Calu3 (cell line): ENCODE results near the gene COL4A2. TPM values are rescaled to one million over a fixed set of nuclear protein-coding genes. Genes with fewer than 3 reads are reported as not detected.

Experiments
- BruUV-seq: library from RNA; stranded (reverse); fragments of 400-500 nt; replicated peaks from 2 replicates; lab custom pipeline; 2021; lab: Mats Ljungman, UMichigan
- CTCF ChIA-PET: fragments of 300-600 bp; sonication (Branson Sonifier 250); formaldehyde crosslinking; loops from one replicate; lab custom pipeline; 2022; ENCODE audit warnings: antibody characterized with exemption; lab: Charles Lee
- DNase-seq: peaks from one replicate; pipeline ENCODE4 v3.0.0; 2022
- H3K27ac Mint-ChIP-seq: one replicate; pipeline ENCODE4 v1.8.0; 2022; ENCODE audit warnings: mixed read lengths; ENCODE audit not compliant: unreplicated experiment
- H3K27me3 Mint-ChIP-seq: one replicate; pipeline ENCODE4 v1.8.0; 2022; ENCODE audit warnings: mixed read lengths; ENCODE audit not compliant: unreplicated experiment
- H3K36me3 Mint-ChIP-seq: one replicate; pipeline ENCODE4 v1.8.0; 2022; ENCODE audit warnings: mild to moderate bottlenecking, moderate library complexity, mixed read lengths; ENCODE audit not compliant: insufficient read depth, unreplicated experiment
- H3K4me1 Mint-ChIP-seq: one replicate; pipeline ENCODE4 v1.8.0; 2022; ENCODE audit warnings: mild to moderate bottlenecking, low read depth, mixed read lengths; ENCODE audit not compliant: unreplicated experiment
- H3K4me3 Mint-ChIP-seq: one replicate; pipeline ENCODE4 v1.8.0; 2022; ENCODE audit warnings: mild to moderate bottlenecking, low read depth, moderate library complexity, mixed read lengths; ENCODE audit not compliant: unreplicated experiment
- H3K9me3 Mint-ChIP-seq: one replicate; pipeline ENCODE4 v1.8.0; 2022; ENCODE audit warnings: low read depth, mixed read lengths; ENCODE audit not compliant: unreplicated experiment
- intact Hi-C: fragments of 100-400 bp; cut with micrococcal nuclease; formaldehyde crosslinking; loops from one replicate; pipeline ENCODE4 v1.10.0; 2022; ENCODE audit not compliant: unreplicated experiment
- total RNA-seq: library from RNA; stranded (reverse); gene quantifications from 2 replicates; pipeline ENCODE4 v1.2.3, GENCODE V29; 2022
- TF ChIP-seq, protein P1 (sequence below): fragments of 200-600 bp; IDR thresholded peaks from one replicate; pipeline ENCODE4 v1.8.0; 2022; ENCODE audit warnings: antibody characterized with exemption; ENCODE audit not compliant: unreplicated experiment

The COL4A2 gene
- total RNA-seq, 1 experiment from 2014 or later, result 0.42 TPM

DNA sequence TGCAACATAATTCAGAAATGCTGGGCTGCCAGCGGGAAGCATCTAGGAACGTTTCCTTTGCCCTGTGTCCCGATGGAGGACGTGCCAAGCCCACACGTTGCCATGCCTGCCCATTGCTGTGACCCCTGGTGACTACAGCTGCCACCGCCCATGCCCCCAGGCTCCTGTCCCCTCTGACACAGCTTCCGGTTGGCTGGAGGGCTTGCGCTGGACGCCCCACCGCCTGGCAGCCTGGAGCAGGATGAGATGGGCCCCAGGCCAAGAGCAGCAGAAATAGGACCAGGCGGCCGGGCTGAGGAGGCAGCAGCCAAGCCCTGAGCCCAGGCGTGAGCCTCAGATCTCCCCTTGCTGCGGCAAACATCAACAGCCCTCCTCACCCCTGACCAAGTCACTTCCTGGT, 125.9 kb downstream of the COL4A2 start:
- Mint-ChIP-seq H3K4me1 (no peaks in the 10 kb centered on the region), H3K27ac (no peak overlapping the region), H3K36me3 (no peaks in the 10 kb centered on the region), H3K27me3 (no peaks in the 10 kb centered on the region), H3K9me3 (no peaks in the 10 kb centered on the region), H3K4me3 (no peak overlapping the region)
- CTCF ChIA-PET, result no interaction called here
- TF ChIP-seq, protein P1, sequence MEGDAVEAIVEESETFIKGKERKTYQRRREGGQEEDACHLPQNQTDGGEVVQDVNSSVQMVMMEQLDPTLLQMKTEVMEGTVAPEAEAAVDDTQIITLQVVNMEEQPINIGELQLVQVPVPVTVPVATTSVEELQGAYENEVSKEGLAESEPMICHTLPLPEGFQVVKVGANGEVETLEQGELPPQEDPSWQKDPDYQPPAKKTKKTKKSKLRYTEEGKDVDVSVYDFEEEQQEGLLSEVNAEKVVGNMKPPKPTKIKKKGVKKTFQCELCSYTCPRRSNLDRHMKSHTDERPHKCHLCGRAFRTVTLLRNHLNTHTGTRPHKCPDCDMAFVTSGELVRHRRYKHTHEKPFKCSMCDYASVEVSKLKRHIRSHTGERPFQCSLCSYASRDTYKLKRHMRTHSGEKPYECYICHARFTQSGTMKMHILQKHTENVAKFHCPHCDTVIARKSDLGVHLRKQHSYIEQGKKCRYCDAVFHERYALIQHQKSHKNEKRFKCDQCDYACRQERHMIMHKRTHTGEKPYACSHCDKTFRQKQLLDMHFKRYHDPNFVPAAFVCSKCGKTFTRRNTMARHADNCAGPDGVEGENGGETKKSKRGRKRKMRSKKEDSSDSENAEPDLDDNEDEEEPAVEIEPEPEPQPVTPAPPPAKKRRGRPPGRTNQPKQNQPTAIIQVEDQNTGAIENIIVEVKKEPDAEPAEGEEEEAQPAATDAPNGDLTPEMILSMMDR, result no peak
- no peak for DNase-seq
- intact Hi-C loops, result no loop called here
- BruUV-seq, result no TSS peak

DNA sequence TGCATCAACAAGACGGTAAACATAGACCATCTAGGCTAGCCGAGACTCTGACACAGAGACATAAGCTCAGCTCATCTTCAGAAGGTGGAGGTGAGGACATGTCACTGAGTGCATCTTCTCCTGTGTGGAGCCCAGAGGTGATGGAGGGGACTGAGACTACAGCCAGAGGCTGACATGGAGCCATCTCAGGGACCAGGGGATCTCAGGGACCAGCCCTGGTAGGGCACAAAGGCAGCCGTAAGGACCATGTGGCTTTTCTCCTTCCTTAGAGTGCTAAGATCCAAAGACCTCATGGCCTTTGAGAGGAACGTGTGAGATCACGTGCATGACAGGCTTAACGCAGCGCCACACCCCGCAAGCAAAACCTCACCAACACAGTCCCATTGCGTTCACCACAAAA, 127.5 kb downstream of the COL4A2 start:
- no peak for DNase-seq
- H3K36me3 Mint-ChIP-seq, result no peaks in the 10 kb centered on the region
- H3K9me3 Mint-ChIP-seq, result no peaks in the 10 kb centered on the region
- no TSS peak for BruUV-seq
- no peak overlapping the region for H3K4me3 Mint-ChIP-seq
- TF ChIP-seq, protein P1, result no peak
- no peak overlapping the region for H3K27ac Mint-ChIP-seq
- intact Hi-C loops, result no loop called here
- CTCF ChIA-PET, result no interaction called here
- no peaks in the 10 kb centered on the region for H3K4me1 Mint-ChIP-seq
- H3K27me3 Mint-ChIP-seq, result no peaks in the 10 kb centered on the region

DNA sequence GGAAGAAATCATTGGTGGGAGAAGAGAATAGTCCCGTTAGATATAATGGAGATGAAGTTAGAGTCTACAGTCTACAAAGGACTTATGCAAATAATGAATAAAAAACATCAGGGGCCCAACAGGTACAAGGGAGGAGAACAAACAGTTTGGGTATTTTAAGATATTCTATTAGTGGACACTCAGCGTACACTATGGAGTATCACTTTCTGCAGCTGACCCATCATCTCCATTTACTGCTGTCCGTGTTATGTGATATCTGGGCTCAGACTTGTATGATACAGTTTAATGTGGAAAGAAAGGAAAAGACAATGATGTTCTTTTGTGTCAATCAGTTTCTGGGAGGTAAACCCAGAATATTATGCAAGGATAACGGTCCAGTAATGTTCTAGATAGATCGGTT, 128.2 kb downstream of the COL4A2 start:
- Mint-ChIP-seq H3K36me3 (no peaks in the 10 kb centered on the region), H3K4me1 (no peaks in the 10 kb centered on the region), H3K4me3 (no peak overlapping the region), H3K27ac (no peak overlapping the region), H3K9me3 (no peaks in the 10 kb centered on the region), H3K27me3 (no peaks in the 10 kb centered on the region)
- TF ChIP-seq, protein P1, result no peak
- BruUV-seq, result no TSS peak
- intact Hi-C loops, result no loop called here
- CTCF ChIA-PET, result no interaction called here
- no peak for DNase-seq

DNA sequence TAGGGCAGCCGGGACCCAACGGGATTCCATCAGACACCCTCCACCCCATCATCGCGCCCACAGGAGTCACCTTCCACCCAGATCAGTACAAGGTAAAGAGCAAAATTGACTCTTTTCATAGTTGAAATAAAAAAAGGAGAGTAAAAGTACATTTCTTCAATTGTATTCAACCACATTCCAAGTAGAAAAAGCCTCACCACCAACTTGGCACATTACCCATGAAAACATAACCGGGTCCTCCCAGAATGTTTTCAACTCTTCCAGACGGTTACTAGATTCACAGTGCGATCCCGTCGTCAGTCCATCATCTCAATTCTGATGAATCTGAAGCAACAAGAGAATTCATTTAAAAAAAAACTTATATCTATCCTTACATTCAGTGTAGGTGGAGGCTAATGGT, 129.2 kb downstream of the COL4A2 start:
- Mint-ChIP-seq H3K4me1 (no peaks in the 10 kb centered on the region), H3K9me3 (no peaks in the 10 kb centered on the region), H3K36me3 (no peaks in the 10 kb centered on the region), H3K27me3 (no peaks in the 10 kb centered on the region), H3K27ac (no peak overlapping the region), H3K4me3 (no peak overlapping the region)
- TF ChIP-seq, protein P1, result no peak
- intact Hi-C loops, result no loop called here
- CTCF ChIA-PET, result no interaction called here
- no peak for DNase-seq
- BruUV-seq, result no TSS peak
